Right ventricle myocardium inferior (tissue), 1 donor: Measurements from ENCODE around the gene CFAP65. TPM values are rescaled to one million over a fixed set of nuclear protein-coding genes. Genes with fewer than 3 reads are reported as not detected.
A peak's percentile ranks its signal among the peaks of the same experiment; 100 is the strongest.

Experiments used
- ATAC-seq: fragments of 200-7000 bp; cut with Tn5 transposase; one replicate; pipeline ENCODE4 v1.9.1; 2020; ENCODE audit warnings: mild to moderate bottlenecking, moderate library complexity
- DNase-seq: peaks from one replicate; pipeline ENCODE4 v3.0.0; 2021; ENCODE audit errors: missing footprints
- intact Hi-C: fragments of 100-400 bp; cut with DNase I; formaldehyde crosslinking; loops from one replicate; pipeline ENCODE4 v1.11.0; 2022
- long read RNA-seq: library from polyadenylated mRNA; unstranded; transcript quantifications from one replicate; pipeline ENCODE4 v2.0.0, GENCODE V29; 2021
- total RNA-seq: library from RNA; stranded (reverse); fragmentation: NEBNext Ultra II Directional; extraction: Animal tissue kit (Norgen Biotek cat#: 25700); gene quantifications from one replicate; pipeline ENCODE4 v1.2.1, GENCODE V29; 2021
- donor health status: DM: no; HTN: yes; CAD: no; lungs with severe emphysema.

The CFAP65 gene
- total RNA-seq, result not detected
- long read RNA-seq, result 0 reads

GRCh38 chr2:219041252-219041651, at the start of gene CFAP65:
CFAP65 (minus strand) TSS chr2:219041516; CDS start chr2:219039048, 2,468 bp downstream.
- ATAC-seq (no peak), DNase-seq (no peak)
- intact Hi-C loops, result no loop called here

- no peak for DNase-seq
- intact Hi-C loops, result no loop called here
- no peak for ATAC-seq
These were observed 49.4 kb upstream of the CFAP65 start for GRCh38 chr2:219090436-219091299.

GRCh38 chr2:219089330-219089729, 48.0 kb upstream of the CFAP65 start:
- intact Hi-C loops, result no loop called here
- DNase-seq, result no peak
- ATAC-seq, result no peak

GRCh38 chr2:219087848-219088247, 46.5 kb upstream of the CFAP65 start:
- ATAC-seq, result no peak
- no peak for DNase-seq
- intact Hi-C loops, result no loop called here

GRCh38 chr2:219087361-219087760, 46.0 kb upstream of the CFAP65 start:
- no peak for ATAC-seq
- intact Hi-C loops, result no loop called here
- DNase-seq, result no peak

- intact Hi-C loops, result no loop called here
- DNase-seq, result no peak
These were observed 44.9 kb upstream of the CFAP65 start for GRCh38 chr2:219086196-219086595.

GRCh38 chr2:219084791-219085190, 43.5 kb upstream of the CFAP65 start:
- ATAC-seq (no peak), DNase-seq (no peak)
- intact Hi-C loops, result no loop called here

More at GRCh38 chr2:219086196-219086595, 44.9 kb upstream of the CFAP65 start:
- no peak for ATAC-seq

GRCh38 chr2:219082332-219082958, 41.1 kb upstream of the CFAP65 start:
- ATAC-seq, result no peak
- intact Hi-C loops, result no loop called here
- DNase-seq, result peak; percentile 65

- ATAC-seq (no peak), DNase-seq (no peak)
- intact Hi-C loops, result no loop called here
These were observed 40.5 kb upstream of the CFAP65 start for GRCh38 chr2:219081701-219082331.

GRCh38 chr2:219081096-219081495, 39.8 kb upstream of the CFAP65 start:
- ATAC-seq (no peak), DNase-seq (no peak)
- intact Hi-C loops, result no loop called here

- no peak for ATAC-seq
- DNase-seq, result no peak
- intact Hi-C loops, result no loop called here
These were observed 38.1 kb upstream of the CFAP65 start for GRCh38 chr2:219079417-219079816.

GRCh38 chr2:219078951-219079350, 37.6 kb upstream of the CFAP65 start:
- ATAC-seq (no peak), DNase-seq (no peak)
- intact Hi-C loops, result no loop called here

- ATAC-seq (no peak), DNase-seq (no peak)
- intact Hi-C loops, result no loop called here
These were observed 36.8 kb upstream of the CFAP65 start for GRCh38 chr2:219078126-219078525.

- DNase-seq (no peak), ATAC-seq (no peak)
- intact Hi-C loops, result no loop called here
These were observed 34.9 kb upstream of the CFAP65 start for GRCh38 chr2:219076253-219076652.

- ATAC-seq (no peak), DNase-seq (no peak)
- intact Hi-C loops, result no loop called here
These were observed 32.3 kb upstream of the CFAP65 start for GRCh38 chr2:219073413-219074129.

- ATAC-seq (no peak), DNase-seq (no peak)
- intact Hi-C loops, result loop anchor here (1.0 kb wide), 1 partner anchor 47 kb away; no protein-coding TSS in a partner anchor
These were observed 31.5 kb upstream of the CFAP65 start for GRCh38 chr2:219072741-219073250.

- intact Hi-C loops, result no loop called here
- DNase-seq (no peak), ATAC-seq (no peak)
These were observed 30.0 kb upstream of the CFAP65 start for GRCh38 chr2:219071131-219071816.

GRCh38 chr2:219065484-219065883, 24.2 kb upstream of the CFAP65 start:
- intact Hi-C loops, result no loop called here
- ATAC-seq (no peak), DNase-seq (no peak)
